Chondrocyte (in vitro differentiated cells): ENCODE data around the gene ITPR2. TPM values are rescaled to one million over a fixed set of nuclear protein-coding genes. Genes with fewer than 3 reads are reported as not detected.

Experiments used
- DNase-seq: peaks from one replicate; pipeline ENCODE4 v3.0.0; 2021; ENCODE audit warnings: mixed read lengths, low spot score
- H3K27ac Mint-ChIP-seq: one replicate; pipeline ENCODE4 v1.8.0; 2021; ENCODE audit warnings: mild to moderate bottlenecking, moderate library complexity, mixed read lengths; ENCODE audit not compliant: unreplicated experiment
- H3K27me3 Mint-ChIP-seq: 2 replicates; pipeline ENCODE4 v1.8.0; 2021; ENCODE audit warnings: low read depth, mixed read lengths
- H3K36me3 Mint-ChIP-seq: 2 replicates; pipeline ENCODE4 v1.8.0; 2021; ENCODE audit warnings: low read depth, mixed read lengths
- H3K4me1 Mint-ChIP-seq: 2 replicates; pipeline ENCODE4 v1.8.0; 2021; ENCODE audit warnings: low read depth, mild to moderate bottlenecking, mixed read lengths
- H3K4me3 Mint-ChIP-seq: one replicate; pipeline ENCODE4 v1.8.0; 2021; ENCODE audit warnings: mild to moderate bottlenecking, moderate library complexity, mixed read lengths; ENCODE audit not compliant: unreplicated experiment
- H3K9me3 Mint-ChIP-seq: 2 replicates; pipeline ENCODE4 v1.8.0; 2021; ENCODE audit warnings: low read depth, mixed read lengths
- total RNA-seq: library from RNA; stranded (reverse); gene quantifications from 3 replicates; pipeline ENCODE4 v1.2.1, GENCODE V29; 2021
- TF ChIP-seq, protein P1 (sequence below): fragments of 200-600 bp; sonication (generic); IDR thresholded peaks from 2 replicates; pipeline ENCODE4 v1.5.0; 2021; ENCODE audit warnings: antibody characterized with exemption, mild to moderate bottlenecking, moderate library complexity

The ITPR2 gene
- total RNA-seq, 1 donor from 2014 or later: 18.7 TPM

DNA sequence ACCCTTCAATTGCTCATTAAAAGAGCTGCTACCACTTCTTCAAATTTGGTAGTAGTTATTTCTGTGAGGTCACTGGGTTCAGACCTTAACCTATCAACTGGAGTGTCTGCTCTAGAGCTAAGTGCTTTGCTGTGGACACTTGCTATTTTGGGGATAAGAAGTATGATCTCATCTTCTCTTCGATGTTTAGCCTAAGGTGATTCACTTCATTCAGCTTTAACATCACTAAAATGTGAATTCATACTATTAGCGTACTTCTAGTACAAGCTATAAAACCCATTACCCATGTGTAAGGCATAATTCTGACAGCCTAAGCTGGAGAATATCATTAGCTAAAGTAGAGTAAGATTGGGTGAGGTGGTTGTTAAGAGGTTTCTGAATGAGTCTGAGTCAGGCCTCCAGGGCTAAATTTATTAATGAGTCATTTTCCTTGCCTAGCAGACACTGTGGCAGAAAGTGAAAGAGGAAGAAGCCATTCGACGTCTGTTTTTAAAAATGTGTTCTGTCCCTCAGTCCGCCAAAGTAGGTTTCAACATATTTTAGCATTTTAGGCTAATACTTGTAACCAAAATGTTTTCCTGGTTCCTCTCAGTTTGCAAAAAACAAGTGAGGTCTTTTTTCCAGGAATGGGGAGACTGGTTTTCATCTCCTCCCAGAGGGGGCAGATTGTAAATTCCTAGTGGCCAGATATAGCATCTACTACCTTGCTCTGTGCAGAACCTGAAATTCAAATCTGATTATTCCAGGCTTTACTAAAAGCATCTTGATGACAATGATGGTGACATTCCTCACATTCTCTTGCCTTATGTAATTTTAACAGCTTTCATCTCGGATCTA is 534.0 kb downstream of the ITPR2 start:
- H3K4me1 Mint-ChIP-seq: peaks cover 17% of the 10 kb centered on the region
- no peaks in the 10 kb centered on the region for H3K9me3 Mint-ChIP-seq
- no peak for DNase-seq
- TF ChIP-seq, protein P1, sequence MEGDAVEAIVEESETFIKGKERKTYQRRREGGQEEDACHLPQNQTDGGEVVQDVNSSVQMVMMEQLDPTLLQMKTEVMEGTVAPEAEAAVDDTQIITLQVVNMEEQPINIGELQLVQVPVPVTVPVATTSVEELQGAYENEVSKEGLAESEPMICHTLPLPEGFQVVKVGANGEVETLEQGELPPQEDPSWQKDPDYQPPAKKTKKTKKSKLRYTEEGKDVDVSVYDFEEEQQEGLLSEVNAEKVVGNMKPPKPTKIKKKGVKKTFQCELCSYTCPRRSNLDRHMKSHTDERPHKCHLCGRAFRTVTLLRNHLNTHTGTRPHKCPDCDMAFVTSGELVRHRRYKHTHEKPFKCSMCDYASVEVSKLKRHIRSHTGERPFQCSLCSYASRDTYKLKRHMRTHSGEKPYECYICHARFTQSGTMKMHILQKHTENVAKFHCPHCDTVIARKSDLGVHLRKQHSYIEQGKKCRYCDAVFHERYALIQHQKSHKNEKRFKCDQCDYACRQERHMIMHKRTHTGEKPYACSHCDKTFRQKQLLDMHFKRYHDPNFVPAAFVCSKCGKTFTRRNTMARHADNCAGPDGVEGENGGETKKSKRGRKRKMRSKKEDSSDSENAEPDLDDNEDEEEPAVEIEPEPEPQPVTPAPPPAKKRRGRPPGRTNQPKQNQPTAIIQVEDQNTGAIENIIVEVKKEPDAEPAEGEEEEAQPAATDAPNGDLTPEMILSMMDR: peak; percentile 77
- H3K4me3 Mint-ChIP-seq: peak overlapping the region; percentile 45
- H3K36me3 Mint-ChIP-seq: no peaks in the 10 kb centered on the region
- peak overlapping the region; percentile 76 for H3K27ac Mint-ChIP-seq
- no peaks in the 10 kb centered on the region for H3K27me3 Mint-ChIP-seq

DNA sequence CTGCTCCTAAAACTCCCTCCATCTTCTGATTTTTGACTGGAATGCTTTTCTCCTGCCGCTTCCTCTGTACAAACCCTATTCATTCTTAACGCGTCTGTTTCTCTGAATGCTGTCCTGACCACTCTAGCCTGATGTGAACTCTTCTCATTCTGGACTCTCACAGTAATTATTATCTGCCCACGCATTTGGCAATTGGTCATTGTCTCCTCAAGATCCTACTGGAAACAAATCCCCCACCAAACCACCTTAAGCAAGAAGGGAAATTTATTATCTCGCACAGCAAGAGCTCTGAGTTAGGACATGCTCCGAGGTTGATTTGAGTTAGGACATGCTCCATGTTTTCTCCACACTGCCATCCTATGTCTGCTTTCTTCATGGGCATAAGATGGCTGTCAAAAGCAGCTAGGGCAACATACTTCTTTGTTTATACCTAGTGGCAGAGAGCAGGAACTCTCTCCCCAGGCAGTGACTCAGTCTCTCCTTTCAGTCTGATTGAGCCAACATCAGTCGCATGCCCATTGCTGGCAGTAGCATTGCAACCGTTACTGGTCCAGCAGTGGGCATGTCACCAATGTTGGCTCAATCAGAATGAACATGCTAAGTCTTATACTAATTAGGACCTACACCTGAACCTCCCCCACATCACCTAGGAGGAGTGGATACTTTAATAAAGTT is 535.5 kb downstream of the ITPR2 start:
- peaks cover 17% of the 10 kb centered on the region for H3K4me1 Mint-ChIP-seq
- no peaks in the 10 kb centered on the region for H3K27me3 Mint-ChIP-seq
- H3K4me3 Mint-ChIP-seq: no peak overlapping the region
- DNase-seq: no peak
- H3K27ac Mint-ChIP-seq: no peak overlapping the region
- H3K9me3 Mint-ChIP-seq: no peaks in the 10 kb centered on the region
- TF ChIP-seq, protein P1: no peak
- H3K36me3 Mint-ChIP-seq: no peaks in the 10 kb centered on the region

DNA sequence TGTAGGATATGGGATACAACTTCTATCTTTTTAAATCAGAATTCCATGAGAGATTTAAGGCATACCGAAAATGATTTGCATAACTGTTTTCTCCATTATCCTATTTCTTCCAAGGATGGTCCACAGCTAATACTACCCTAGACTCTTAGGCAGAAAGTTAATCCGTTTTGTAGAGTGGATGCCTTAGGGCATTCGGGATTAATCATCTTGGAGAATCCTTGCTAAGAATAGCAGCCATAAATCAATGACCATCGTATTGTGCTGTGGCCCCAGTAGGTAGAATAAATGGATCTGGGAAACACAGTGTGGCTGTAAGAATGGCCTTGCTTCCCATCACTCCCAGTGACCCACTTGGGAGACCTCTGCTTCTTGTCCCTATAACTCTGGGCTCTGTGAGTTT is 538.0 kb downstream of the ITPR2 start:
- Mint-ChIP-seq H3K36me3 (no peaks in the 10 kb centered on the region), H3K4me1 (peaks cover 17% of the 10 kb centered on the region), H3K27ac (no peak overlapping the region), H3K27me3 (no peaks in the 10 kb centered on the region), H3K9me3 (no peaks in the 10 kb centered on the region), H3K4me3 (no peak overlapping the region)
- TF ChIP-seq, protein P1: no peak
- DNase-seq: no peak

GRCh38 chr12:26293612-26294011 is 539.4 kb downstream of the ITPR2 start:
- no peaks in the 10 kb centered on the region for H3K27me3 Mint-ChIP-seq
- H3K27ac Mint-ChIP-seq: no peak overlapping the region
- H3K9me3 Mint-ChIP-seq: no peaks in the 10 kb centered on the region
- no peak for DNase-seq
- TF ChIP-seq, protein P1: no peak
- no peaks in the 10 kb centered on the region for H3K36me3 Mint-ChIP-seq
- H3K4me1 Mint-ChIP-seq: peaks cover 6% of the 10 kb centered on the region
- no peak overlapping the region for H3K4me3 Mint-ChIP-seq

GRCh38 chr12:26292596-26292995 is 540.4 kb downstream of the ITPR2 start:
- Mint-ChIP-seq H3K4me1 (no peaks in the 10 kb centered on the region), H3K27ac (no peak overlapping the region), H3K36me3 (peaks cover 2% of the 10 kb centered on the region), H3K27me3 (no peaks in the 10 kb centered on the region), H3K9me3 (no peaks in the 10 kb centered on the region), H3K4me3 (no peak overlapping the region)
- TF ChIP-seq, protein P1: no peak
- no peak for DNase-seq
